Stimulated activated naive CD8-positive, alpha-beta T cell treated with anti-CD3 and anti-CD28 coated beads, Interleukin-15, Interleukin-2, amounts not matched to agents 100 U/mL and 50 U/mL, for 24 hours (primary cell): ENCODE measurements around the gene MRPL42.
"Not testable (repeated sequence)": the region's sequence is repeated elsewhere in the genome, so short reads cannot be mapped to it uniquely, and the experiment has no call there.

Experiments
- ATAC-seq: fragments of 150-1000 bp; cut with Tn5 transposase; one replicate; pipeline ENCODE4 v1.10.0; 2021
- DNase-seq: peaks from one replicate; pipeline ENCODE4 v3.0.0; 2021

Gene MRPL42

GRCh38 chr12:93549174-93549573 lies 81.9 kb downstream of the MRPL42 start:
- DNase-seq = no peak

GRCh38 chr12:93550748-93551611 lies 83.7 kb downstream of the MRPL42 start:
- no peak for DNase-seq
- ATAC-seq = no peak

More at GRCh38 chr12:93549174-93549573, 81.9 kb downstream of the MRPL42 start:
- no peak for ATAC-seq

DNA sequence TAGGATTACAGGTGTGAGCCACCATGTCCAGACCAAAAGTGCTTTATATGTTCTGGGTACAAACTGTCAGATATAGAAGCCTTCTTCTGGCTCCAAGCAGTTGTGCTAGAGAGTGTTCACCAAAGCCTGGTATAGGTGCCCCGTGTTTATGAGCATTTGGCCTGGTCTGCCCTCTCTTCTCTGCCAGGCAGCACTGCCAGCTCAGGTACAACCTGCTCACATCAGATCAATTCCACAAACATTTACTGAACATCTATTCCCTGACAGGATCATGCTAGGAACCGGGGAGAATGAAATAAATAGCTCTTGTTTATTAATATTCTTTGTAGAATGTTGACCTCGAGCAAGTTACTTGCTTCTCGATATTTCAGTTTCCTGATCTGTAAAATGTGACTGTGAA lies 85.1 kb downstream of the MRPL42 start:
- no peak for DNase-seq
- no peak for ATAC-seq

GRCh38 chr12:93557879-93558278 lies 90.6 kb downstream of the MRPL42 start:
- not testable (repeated sequence) for DNase-seq, ATAC-seq

DNA sequence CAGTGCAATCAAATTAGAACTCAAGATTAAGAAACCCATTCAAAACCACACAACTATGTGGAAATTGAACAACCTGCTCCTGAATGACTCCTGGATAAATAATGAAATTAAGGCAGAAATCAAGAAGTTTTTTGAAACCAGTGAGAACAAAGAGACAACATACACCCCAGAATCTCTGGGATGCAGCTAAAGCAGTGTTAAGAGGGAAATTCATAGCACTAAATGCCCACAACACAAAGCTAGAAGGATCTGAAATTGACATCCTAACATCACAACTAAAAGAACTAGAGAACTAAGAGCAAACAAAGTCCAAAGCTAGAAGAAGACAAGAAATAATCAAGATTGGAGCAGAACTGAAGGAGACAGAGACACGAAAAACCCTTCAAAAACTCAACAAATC lies 91.4 kb downstream of the MRPL42 start:
- not testable (repeated sequence) for ATAC-seq, DNase-seq

GRCh38 chr12:93563807-93564538 lies 96.7 kb downstream of the MRPL42 start:
- ATAC-seq = no peak
- no peak for DNase-seq

DNA sequence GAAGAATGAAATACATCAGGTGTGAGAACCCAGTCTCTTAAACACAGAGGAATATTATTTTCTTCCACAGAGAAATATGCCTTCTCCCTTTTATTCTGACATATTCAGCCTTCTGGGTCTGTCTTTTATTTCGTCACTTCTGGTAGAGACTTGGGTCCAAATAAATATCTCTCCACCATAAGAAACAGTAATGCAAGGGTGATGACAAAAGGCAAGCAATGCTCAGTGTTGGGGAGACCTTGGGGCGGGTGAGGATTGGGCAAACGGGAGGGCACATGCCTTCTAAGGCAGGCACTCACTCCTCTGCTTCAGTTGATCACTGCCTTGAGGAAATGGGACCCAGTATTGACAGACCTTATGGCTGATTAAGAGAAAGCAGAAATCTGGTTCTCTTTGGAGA lies 98.4 kb downstream of the MRPL42 start:
- DNase-seq = no peak
- ATAC-seq = no peak
